GM19463 (cell line): ENCODE results near the gene SLC15A1.

ENCODE experiments used
- ATAC-seq: cut with Tn5 transposase; IDR thresholded peaks from one replicate; pipeline ENCODE4 v1.9.1; 2021; ENCODE audit warnings: mild to moderate bottlenecking, moderate library complexity; ENCODE audit not compliant: unreplicated experiment

The SLC15A1 gene

DNA sequence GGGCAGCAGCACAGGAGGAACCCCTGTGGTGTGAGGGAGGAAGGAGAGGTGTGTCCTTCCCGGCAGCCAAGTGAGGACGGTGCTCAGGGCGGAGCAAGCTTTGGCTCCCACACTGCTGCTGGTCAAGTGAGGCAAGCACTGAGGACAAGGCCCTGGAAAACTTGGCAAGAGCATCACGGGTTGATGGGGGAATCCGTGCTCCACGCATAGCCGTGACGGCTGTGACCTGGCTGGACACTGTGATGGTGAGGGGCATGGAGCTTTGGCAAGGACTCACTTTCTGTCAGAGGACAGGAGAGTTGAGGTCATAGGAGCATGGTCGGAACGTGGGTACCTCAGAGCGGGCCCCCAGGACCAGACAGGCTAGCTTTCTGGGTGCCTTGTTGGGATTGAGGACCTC lies 29.0 kb upstream of the SLC15A1 start:
- ATAC-seq, result no peak

DNA sequence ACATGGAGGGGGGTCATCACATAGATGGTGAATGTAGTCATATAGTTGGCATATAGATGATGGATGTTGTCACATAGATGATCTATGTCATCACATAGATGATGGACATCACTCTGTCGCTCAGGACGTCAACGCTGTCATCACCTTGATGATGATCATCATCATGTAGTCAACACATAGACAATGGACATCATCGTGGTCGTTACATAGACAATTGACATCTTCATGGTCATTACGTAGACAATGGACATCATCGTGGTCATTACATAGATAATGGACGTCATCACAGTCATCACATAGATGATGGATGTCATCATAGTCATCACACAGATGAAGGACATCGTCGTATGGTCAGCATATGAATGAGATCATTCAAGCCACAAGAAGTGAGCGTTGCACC lies 28.6 kb upstream of the SLC15A1 start:
- no peak for ATAC-seq

DNA sequence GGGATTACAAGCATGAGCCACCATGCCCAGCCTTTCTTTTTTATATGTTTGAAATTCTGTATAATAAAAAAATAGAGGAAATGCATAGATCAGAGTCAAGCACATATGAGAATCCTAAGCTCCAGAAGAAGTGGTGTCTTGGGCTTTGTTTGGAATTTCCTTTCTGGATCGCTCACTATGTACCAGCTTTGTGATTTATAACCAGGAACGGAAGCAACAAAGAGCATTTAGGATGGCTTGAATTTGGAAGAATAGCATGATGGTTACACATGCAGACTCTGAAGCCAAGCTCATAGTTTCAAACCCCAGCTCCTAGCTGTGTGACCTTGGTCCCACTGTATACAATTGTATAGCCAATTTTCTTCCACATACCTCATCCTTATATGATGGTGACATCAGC lies 28.0 kb upstream of the SLC15A1 start:
- no peak for ATAC-seq

DNA sequence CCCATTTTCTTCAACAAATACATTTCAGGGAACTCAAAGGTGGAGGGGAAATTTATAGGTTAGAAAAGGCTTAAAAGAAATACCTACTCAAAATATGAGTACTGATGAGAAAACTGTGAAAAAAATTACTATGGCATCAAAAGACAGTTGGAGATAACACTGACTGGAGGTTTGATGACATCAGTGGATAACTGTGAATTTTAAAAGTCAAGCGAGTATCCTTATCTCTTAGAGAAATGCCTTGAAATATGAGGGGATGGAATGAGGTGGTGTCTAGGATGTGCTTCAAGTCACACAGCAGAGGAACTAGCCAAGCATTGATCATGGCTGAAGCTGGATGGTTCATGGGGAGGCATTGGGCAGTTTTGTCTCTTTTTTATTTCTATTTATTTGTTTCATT lies 27.2 kb upstream of the SLC15A1 start:
- ATAC-seq, result no peak

DNA sequence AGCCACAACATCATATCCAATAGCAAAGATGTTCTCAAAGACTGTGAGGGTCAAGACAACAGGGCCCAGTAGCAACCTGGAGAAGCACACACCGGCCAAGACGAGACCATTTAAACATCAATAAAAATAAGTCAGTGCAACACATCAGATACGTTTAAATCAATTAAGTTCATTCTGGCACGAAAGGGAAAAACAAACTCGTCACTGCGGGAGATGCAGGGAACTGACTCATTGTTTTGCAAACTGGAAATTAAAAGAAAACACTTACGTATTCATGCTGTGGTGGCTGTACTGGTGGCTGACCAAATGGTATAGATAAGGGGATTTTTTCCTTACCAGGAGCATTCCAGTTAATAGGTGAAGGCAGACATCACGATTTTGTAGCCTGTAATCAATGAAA lies 26.3 kb upstream of the SLC15A1 start:
- ATAC-seq, result no peak

DNA sequence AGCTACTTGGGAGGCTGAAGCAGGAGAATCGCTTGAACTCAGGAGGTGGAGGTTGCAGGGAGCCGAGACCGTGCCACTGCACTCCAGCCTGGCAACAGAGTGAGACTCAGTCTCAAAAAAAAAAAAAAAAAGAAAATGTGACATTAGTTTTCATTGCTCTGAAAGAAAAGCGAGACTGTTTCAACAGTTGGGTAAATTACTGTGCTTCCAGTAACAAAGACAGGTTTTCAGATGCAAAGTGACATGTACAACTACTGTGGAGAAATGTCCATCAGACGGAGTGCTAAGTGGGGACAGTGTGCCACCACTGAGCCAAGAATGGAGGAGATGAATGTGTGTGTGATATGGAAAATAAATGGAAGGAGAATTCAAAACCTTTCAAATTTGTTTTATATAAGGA lies 24.2 kb upstream of the SLC15A1 start:
- ATAC-seq, result no peak

DNA sequence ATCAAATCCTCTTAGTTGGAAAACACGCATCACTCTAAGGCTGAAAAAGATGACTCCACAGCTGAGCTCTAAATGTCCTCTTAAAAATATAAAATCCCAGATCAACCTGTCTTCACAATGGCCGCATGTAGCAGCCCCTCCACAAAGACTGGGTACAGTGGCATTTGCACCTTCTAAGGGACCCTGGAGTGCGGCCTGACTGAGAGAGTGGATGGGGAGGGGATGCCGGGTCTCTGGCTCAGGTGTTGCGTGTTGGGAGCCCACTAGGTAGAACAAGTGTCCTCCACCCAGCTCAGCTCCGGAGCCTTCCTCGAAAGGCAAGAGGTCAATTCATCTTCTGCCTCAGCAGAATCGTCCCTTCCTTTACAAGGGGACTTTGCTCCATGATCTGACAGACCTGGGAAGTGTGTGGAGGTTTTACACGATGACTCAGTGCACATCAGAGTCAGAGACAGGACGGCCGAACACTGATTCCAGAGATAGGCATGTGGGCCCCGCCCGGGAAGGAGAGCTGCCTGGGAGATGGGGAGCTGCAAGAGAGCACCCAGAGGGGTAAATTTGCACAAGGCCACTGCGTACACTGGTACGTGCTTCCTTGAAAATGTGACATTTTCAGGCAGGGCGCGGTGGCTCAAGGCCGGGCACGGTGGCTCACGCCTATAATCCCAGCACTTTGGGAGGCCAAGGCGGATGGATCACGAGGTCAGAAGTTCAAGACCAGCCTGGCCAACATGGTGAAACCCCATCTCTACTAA lies 23.5 kb upstream of the SLC15A1 start:
- ATAC-seq, result no peak

DNA sequence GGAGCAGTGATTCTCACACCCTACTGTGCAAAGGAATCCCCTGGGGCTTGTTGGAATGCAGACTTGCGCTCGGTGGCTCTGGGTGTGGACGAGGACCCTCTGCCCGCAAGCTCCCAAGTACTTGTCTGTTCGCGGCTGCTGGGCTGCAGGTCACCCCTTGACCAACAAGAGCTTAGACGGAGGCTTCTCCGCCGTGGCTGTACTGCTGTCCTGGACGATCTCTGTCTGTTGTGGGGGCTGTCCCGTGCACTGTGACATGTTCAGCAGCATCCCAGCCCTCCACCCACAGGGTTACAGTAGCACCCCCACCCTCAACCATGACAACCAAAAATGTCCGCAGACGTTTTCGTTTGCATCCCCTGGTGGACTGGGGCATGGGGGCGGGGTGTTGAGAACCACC lies 22.9 kb upstream of the SLC15A1 start:
- ATAC-seq, result no peak

DNA sequence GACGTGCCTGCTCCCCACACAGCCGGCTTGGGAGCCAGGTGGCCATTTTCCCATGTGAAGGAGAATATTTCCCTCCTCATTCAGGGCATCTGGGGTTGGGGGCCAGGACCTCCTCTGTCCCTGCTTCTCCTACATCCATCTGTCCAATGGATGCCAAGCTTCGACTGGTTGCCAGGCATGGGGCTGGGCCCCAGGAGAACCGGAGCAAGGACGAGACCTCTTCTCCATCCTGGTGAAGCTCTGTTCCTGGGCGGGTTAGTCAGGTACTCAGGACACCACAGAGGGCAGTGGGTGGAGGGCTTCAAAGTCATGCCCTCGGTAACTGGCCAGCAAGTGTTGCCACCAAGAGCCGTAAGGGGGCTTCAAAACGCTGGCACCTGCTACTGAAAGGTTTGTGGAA lies 22.3 kb upstream of the SLC15A1 start:
- ATAC-seq, result no peak

DNA sequence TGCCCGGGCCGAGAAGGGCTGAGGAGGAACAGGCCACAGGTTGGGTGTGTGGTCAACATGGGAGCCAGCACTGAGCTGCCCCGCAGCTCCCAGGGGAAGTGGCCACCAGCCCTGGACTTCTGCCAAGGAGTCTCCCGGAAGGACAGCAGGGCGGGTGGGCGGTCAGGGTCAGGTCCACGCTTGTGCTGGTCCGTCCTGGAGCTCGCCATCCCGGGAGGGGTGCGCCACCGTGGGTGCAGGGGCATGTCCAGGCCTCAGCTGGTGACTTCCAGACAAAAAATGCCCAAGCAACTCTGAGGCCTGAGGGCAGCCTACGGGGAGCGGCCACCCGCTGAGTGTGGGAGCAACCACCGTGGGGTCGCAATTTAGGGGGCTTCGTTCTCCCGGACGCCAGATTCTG lies 21.4 kb upstream of the SLC15A1 start:
- no peak for ATAC-seq

DNA sequence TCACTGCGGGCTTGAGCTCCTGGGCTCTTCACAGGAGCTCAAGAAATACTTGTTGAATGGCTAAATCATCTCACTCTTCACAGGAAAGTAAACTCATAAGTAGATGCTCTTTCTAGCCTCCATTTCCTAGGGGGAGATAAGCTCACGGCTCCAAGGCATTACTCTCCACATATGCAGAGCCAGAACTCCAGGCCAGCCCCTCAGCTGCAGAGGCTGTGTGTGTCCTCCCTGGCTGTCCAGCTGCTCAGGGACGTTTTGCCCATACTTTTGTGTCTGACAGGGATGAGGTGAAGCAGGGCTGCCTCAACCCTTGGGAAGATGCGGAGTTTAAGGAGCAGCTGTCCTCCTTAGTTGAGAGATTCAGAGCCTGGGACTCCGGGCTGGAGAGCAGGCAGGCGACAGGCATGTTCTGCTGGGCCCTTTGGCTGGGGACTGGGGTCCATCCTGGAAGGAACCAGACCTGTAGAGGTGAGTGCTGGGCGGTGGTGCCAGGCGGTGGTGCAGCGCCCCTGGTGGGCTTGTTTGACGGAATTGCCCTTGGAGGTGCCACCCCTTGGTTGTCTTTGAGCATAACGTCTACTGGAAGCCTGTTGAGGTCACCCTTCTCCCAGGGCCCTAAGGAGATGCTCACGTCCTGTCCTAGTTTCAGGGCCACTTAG lies 20.5 kb upstream of the SLC15A1 start:
- no peak for ATAC-seq

DNA sequence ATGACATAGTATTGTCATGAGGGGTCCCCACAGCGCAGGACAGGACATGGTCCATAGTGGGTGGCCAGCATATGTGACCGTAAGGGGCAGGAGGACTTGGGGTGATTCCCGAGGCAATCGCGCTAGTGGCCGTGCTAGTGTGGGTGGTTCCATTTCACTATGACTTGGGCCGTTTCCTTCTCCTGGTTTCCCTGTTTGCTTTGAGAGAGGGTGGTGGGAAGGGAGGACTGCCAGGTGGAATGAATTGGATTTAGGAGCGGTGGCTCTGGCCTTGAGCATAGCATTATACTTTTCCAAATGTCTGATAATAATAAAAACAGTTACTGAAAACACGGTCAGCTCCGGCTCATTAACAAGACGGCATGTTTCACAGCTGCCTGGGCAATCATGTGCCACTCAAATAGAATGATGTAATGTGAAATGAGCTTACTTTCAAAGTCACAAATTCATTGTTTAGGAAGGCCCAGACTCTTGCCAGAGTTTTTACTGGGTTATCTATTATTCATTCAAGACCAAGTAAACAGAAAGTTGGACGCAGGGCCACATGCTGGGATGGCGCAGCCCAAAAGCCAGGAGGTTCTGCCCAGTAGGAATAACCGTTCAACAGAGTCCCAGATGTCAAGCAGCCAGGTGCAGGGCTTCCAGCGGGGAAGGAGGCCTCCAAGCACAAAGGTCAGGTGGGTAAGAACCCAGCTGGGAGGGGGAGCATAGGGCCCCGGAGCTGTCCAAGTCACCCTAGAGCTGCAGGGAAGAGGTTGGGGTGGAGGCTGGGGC lies 19.6 kb upstream of the SLC15A1 start:
- ATAC-seq, result no peak

DNA sequence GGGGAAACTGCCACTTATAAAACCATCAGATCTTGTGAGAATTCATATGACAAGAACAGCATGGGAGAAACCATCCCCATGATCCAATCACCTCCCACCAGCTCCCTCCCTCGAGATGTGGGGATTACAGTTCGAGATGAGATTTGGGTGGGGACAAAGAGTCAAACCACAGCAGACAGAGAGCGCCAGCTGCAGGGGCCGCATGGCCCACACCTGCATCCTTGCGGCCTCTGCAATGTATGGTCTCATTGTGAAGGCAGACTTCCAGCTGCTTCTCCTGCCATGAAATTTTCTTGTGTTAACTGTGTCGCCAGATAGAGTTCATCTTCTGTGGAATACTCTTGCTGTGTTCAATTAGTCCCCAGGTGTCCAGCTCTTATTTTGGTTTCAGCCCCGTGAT lies 17.3 kb upstream of the SLC15A1 start:
- ATAC-seq, result no peak

DNA sequence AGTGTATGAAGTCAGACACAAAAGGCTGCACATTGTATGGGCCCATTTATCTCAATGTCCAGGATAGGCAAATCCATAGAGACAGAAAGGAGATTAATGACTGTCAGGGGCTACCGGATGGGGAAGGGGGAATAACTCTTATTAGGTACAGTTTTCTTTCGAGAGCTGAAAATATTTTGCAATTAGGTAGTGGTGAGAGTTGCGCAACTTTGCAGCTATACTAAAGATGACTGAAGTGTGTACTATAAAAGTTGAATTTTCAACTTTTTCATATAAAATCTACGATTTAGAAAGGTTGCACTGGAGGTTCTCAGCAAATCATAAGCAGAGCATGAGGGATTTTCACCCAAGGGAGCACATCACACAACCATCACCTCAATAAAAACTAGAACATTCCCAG lies 16.1 kb upstream of the SLC15A1 start:
- no peak for ATAC-seq

DNA sequence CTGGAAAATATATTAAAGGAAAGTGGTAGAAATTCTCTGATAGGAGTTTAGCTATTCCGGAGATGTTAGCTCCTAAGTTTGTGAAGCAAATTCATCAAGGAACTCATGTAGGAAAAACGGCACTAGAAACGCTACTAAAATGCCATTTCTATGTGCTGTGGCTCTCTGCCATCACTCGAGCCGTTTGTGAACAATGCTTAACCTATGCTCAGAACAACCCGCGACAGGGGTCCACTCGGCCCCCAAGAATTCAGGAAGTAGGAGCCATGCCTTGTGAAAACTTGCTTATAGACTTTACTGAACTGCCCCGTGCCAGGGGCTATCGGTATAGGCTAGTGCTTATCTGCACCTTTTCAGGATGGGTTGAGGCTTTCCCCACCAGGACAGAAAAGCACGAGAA lies 14.2 kb upstream of the SLC15A1 start:
- no peak for ATAC-seq

DNA sequence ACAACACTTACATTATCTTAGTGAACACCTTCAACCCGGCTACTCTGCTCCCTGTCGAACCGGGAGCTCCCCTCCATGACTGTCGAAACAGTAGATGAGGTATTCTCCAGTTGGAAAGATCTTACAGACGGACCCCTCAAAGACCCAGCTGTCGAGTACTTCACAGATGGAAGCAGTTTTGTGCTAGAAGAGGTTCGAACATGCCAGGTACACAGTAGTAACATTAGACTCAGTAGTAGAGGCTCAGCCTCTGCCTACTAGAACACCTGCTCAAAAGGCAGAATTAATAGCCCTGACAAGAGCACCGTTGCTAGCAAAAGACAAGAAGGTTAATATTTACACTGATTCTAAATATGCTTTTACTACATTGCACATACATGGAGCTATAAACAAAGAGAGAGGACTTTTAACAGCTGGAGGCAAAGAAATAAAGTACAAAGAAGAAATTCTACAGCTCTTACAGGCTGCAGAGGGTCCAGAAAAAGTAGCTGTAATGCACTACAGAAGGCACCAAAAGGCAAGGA lies 13.6 kb upstream of the SLC15A1 start:
- ATAC-seq, result no peak

DNA sequence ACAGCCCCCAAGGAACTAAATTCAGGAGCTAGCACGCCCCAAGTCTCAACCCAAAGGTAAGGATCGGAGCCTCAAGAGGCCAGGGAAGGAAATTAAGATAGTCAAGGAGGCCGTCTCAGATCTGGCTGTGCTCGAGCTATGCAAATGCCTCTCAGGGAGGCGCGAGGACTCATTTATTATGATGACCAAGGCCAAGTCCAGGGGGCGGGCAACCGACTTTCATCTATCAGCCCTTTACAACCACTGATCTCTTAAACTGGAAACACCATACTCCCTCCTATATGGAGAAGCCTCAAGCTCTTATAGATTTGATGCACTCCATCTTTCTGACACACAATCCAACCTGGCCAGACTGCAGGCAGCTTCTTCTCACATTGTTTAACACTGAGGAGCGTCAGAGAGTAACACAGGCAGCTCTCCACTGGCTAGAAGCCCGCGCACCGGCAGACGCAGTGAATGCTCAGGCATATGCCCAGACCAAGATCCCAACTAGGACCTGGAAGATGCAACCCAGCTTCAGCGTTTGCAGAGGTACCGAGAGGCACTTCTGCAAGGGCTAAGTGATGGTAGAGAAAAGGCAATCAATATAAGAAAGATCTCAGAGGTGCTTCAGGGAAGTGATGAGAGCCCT lies 9.6 kb upstream of the SLC15A1 start:
- peak; percentile 39 for ATAC-seq

DNA sequence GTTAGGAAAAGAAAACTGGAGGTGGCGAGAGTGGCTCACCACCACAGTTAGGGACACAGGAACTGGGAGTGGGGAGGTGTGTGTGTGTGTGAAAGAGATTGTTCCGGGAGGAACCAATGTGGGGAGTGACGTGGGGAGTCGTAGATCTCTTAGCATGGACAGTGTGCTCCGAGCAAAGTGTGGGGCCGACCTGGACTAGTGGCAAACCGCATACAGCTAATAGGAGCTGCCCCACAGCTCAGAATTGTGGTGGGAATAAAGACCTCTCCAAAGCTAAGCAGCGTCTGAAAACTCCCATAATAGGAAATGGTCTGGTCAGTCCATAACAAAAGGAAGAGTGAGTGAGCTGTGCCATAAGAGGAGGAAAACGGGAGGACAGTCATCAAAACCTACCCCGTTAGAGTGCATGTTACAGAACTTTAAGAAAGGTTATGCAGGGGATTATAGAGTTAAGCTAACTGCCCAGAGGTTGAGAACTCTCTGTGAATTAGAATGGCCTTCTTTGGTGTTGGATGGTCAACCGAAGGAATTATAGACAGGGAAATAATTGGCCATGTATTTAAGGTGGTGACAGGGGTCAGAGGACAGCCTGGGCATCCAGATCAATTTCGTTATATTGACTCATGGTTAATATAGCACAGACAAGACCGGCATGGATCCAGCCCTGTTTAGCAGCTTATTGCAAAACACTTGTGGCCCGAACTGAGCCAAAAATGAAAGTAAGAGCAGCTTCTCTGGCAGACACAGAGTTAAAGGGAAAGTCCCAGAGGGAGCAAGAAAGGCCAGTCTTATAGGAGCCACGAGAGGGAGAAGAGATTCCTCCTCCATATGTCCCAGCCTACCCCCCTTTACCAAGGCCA lies 8.9 kb upstream of the SLC15A1 start:
- ATAC-seq, result peak; percentile 95

DNA sequence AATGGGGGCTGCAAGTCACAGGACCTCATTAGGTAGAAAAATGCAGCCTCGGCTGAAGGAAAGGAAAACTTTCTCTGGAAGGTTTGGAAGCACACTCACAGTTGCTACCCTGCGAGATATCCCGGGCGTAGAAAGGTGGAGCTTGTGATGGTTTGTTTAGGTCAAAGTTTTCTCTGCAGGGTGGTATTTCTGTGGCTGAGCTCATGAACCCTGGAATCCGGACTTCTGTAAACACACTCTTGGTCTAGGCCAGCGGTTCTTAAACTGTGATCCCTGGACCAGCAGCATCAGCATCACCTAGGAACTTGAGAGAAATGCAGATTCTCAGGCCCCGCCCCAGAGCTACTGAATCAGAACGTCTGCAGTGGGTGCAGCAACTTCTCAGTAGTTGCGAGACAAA lies 3.3 kb upstream of the SLC15A1 start:
- no peak for ATAC-seq

DNA sequence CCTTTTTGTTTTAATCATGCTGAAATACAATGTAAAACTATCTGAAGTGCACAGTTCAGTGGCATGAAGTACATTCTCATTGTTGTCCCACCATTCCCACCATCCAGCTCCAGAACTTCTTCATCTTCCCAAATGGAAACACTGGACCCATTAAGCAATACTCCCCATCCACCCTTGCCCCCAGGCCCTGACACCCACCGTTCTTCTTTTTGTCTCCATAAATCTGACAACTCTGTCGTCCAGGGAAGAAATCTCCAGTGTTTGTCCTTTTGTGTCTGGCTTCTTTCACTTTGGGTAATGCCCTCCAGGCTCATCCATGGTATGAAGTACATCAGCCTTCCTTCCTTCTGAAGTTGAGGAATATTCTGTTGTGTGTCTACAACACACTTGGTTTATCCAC lies 2.6 kb upstream of the SLC15A1 start:
- no peak for ATAC-seq
